C4-2B (cell line): ENCODE results near the gene ALPG.
"Not testable (repeated sequence)": the region's sequence is repeated elsewhere in the genome, so short reads cannot be mapped to it uniquely, and the experiment has no call there.

Experiments
- H3K27ac ChIP-seq: fragments of 450-650 bp; 2 replicates; pipeline ENCODE4 v1.5.1; 2017
- CTCF ChIP-seq: fragments of 450-650 bp; conservative IDR thresholded peaks from 2 replicates; pipeline ENCODE4 v1.5.1; 2017; ENCODE audit warnings: mild to moderate bottlenecking
- ZFX ChIP-seq: fragments of 450-650 bp; IDR thresholded peaks from 2 replicates; pipeline ENCODE4 v1.6.1; 2017

Gene ALPG

GRCh38 chr2:232443669-232444408 is 37.2 kb downstream of the ALPG start:
- peak overlapping the region; percentile 54 for H3K27ac ChIP-seq

- H3K27ac ChIP-seq = peak overlapping the region; percentile 54
- no peak for TF ChIP-seq ZFX
- peak; percentile 74 for TF ChIP-seq CTCF
Observed at GRCh38 chr2:232444409-232445148, 37.9 kb downstream of the ALPG start.

DNA sequence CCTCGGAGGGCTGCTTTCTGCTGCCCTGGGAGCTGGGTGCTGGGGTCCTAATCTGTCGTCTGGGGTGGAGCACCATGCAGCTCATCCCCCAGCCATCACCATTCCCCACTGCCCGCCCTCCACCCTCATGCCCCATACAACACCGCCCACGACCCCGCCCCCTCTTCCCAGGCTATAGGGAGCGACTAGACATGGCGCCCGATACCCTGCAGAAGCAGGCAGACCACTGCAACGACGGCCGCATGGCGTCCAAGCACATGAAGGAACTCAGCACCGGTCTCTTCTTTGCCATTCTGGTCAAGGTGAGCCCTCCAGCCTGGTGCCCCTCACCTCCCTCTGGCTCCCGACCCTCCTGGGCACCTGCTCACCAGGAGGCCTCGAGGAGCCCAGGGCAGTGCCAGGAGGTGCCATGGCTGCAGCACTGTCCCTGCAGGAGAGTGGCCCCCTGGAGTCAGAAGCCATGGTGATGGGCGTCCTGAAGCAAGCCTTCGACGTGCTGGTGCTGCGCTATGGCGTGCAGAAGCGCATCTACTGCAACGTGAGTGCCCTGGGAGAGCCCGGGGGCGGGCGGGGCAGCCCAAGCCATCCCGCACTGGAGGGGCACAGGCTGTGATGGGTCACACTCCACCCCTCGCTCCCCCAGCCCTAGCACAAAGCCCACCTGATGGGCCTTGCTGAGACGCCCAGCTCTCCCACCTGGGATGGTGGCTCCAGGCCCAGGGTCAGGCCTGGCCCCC is 38.7 kb downstream of the ALPG start:
- not testable (repeated sequence) for H3K27ac ChIP-seq

DNA sequence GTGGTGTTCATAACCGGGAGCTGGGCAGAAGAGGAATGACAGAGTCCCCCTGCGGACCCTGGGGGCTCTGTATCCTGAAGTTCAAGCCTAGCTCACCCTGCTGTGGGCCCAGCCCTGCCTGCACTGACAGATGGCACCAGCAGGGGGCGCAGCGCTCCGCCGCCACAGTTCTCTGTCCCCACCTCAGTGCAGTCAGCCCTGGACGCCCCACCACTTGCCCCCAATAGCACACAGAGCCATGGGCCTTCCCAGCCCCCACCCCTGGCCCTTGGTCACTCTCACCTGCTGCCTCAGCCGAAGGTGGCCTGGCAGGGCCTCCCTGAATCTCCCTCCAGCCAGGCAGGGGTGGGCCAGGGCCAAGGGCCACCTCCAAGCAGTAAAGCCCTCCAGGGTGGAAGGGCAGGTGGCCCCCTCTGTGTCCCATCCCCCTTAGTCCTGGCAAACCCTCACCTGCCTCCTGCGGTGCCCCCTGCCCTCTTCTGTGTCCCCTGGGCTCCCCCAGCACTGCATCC is 39.7 kb downstream of the ALPG start:
- peak; percentile 67 for TF ChIP-seq CTCF
- not testable (repeated sequence) for H3K27ac ChIP-seq

- TF ChIP-seq ZFX (no peak), CTCF (no peak)
Observed at GRCh38 chr2:232447091-232447620, 40.5 kb downstream of the ALPG start.

GRCh38 chr2:232447638-232448303 is 41.1 kb downstream of the ALPG start:
- TF ChIP-seq CTCF (no peak), ZFX (no peak)
- H3K27ac ChIP-seq = no peak overlapping the region

More at GRCh38 chr2:232447091-232447620, 40.5 kb downstream of the ALPG start:
- H3K27ac ChIP-seq = no peak overlapping the region

DNA sequence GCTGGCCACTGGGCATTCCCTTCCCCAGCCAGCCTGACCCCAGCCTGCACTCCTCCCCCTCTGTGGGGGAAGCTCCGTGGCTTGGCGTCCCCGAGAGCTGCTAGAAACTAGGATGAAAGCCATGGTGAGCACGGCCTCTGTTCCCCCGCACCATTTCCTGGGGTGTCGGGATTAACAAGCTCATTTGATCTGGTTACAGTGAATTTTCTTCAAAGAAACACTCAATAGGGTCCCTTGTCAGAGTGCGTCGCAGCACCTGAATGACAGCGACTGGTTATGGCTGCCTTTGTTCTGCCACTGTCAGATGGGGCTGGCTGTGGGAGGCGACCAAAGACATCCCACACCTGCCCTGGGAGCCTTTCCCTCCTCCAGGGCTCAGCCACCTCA is 41.7 kb downstream of the ALPG start:
- TF ChIP-seq ZFX = no peak
- no peak for TF ChIP-seq CTCF
- H3K27ac ChIP-seq = no peak overlapping the region
